ENCODE results near the gene PDCD11.
A peak's percentile ranks its signal among the peaks of the same experiment; 100 is the strongest.
"Not testable (repeated sequence)": the region's sequence is repeated elsewhere in the genome, so short reads cannot be mapped to it uniquely, and the experiment has no call there.

Gene PDCD11

GRCh38 chr10:103396067-103396788, at the start of gene PDCD11, which contains the start of gene ATP5MK:
TSS of gene PDCD11 (plus strand) at chr10:103396626. CDS start at chr10:103398427, 1,801 bp downstream.
TSS of gene ATP5MK (minus strand) at chr10:103396475. CDS start at chr10:103392457, 4,018 bp downstream.
- DNase-seq: peak; percentile 95

- no peak for DNase-seq
Measured at GRCh38 chr10:103350175-103350516, 46.3 kb upstream of the PDCD11 start.

- peak; percentile 74 for DNase-seq
Measured at GRCh38 chr10:103350517-103351260, 45.7 kb upstream of the PDCD11 start, which contains the start of gene PCGF6. TSS of gene PCGF6 (minus strand) at chr10:103351140. CDS start at chr10:103351066, 74 bp downstream.

GRCh38 chr10:103353281-103353680, 43.1 kb upstream of the PDCD11 start:
- no peak for DNase-seq

- not testable (repeated sequence) for DNase-seq
Measured at GRCh38 chr10:103354567-103354966, 41.9 kb upstream of the PDCD11 start.

- no peak for DNase-seq
Measured at GRCh38 chr10:103355906-103356599, 40.4 kb upstream of the PDCD11 start.

GRCh38 chr10:103359493-103359892, 36.9 kb upstream of the PDCD11 start:
- DNase-seq: not testable (repeated sequence)

GRCh38 chr10:103360791-103361190, 35.6 kb upstream of the PDCD11 start:
- DNase-seq: not testable (repeated sequence)

- DNase-seq: no peak
Measured at GRCh38 chr10:103367379-103367781, 29.0 kb upstream of the PDCD11 start.

- DNase-seq: peak; percentile 93
Measured at GRCh38 chr10:103367782-103368518, 28.5 kb upstream of the PDCD11 start, which contains the start of gene TAF5. TSS of gene TAF5 (plus strand) at chr10:103367976. CDS start at chr10:103367990, 14 bp downstream.

GRCh38 chr10:103373544-103373943, 22.9 kb upstream of the PDCD11 start:
- no peak for DNase-seq

- DNase-seq: no peak
Measured at GRCh38 chr10:103374263-103374662, 22.2 kb upstream of the PDCD11 start.

- DNase-seq: no peak
Measured at GRCh38 chr10:103382769-103383168, 13.7 kb upstream of the PDCD11 start.

GRCh38 chr10:103394180-103394579, 2.2 kb upstream of the PDCD11 start:
- DNase-seq: no peak

GRCh38 chr10:103395754-103396066, 716 bp upstream of the PDCD11 start:
- no peak for DNase-seq

GRCh38 chr10:103396789-103397087, 312 bp downstream of the PDCD11 start:
- no peak for DNase-seq

GRCh38 chr10:103397191-103397825, 882 bp downstream of the PDCD11 start:
- DNase-seq: no peak

- no peak for DNase-seq
Measured at GRCh38 chr10:103413564-103413963, 17.1 kb downstream of the PDCD11 start.

- DNase-seq: no peak
Measured at GRCh38 chr10:103415581-103415980, 19.2 kb downstream of the PDCD11 start.

- peak; percentile 74 for DNase-seq
Measured at GRCh38 chr10:103416436-103417147, 20.2 kb downstream of the PDCD11 start.

GRCh38 chr10:103417148-103417469, 20.7 kb downstream of the PDCD11 start:
- DNase-seq: not testable (repeated sequence)

- DNase-seq: no peak
Measured at GRCh38 chr10:103417601-103418000, 21.2 kb downstream of the PDCD11 start.
